IPS-20b (cell line): ENCODE measurements around the gene SPRYD3.
A peak's percentile ranks its signal among the peaks of the same experiment; 100 is the strongest.

Experiments used
- H3K27ac ChIP-seq: one replicate; pipeline ENCODE4 v1.5.1; 2013; ENCODE audit warnings: low read length
- H3K27me3 ChIP-seq: 2 replicates; pipeline ENCODE4 v1.6.1; 2013; ENCODE audit warnings: mild to moderate bottlenecking, low read length, inconsistent platforms; ENCODE audit not compliant: insufficient read depth
- H3K36me3 ChIP-seq: 2 replicates; pipeline ENCODE4 v1.6.1; 2013; ENCODE audit warnings: low read depth, mild to moderate bottlenecking, inconsistent platforms, low read length, moderate library complexity; ENCODE audit not compliant: insufficient read depth
- H3K4me1 ChIP-seq: 2 replicates; pipeline ENCODE4 v1.6.1; 2013; ENCODE audit warnings: mild to moderate bottlenecking, control low read depth, inconsistent platforms, low read length, moderate library complexity; ENCODE audit not compliant: insufficient read depth
- H3K4me3 ChIP-seq: 2 replicates; pipeline ENCODE4 v1.5.1; 2013; ENCODE audit warnings: mild to moderate bottlenecking, low read length, inconsistent platforms
- H3K9ac ChIP-seq: 2 replicates; pipeline ENCODE4 v1.6.1; 2013; ENCODE audit warnings: low read depth, mild to moderate bottlenecking, inconsistent platforms, low read length, moderate library complexity
- H3K9me3 ChIP-seq: 2 replicates; pipeline ENCODE4 v1.6.1; 2013; ENCODE audit warnings: mild to moderate bottlenecking, low read depth, low read length, inconsistent platforms; ENCODE audit not compliant: insufficient read depth

SPRYD3 gene

GRCh38 chr12:53091756-53092155, 12.6 kb upstream of the SPRYD3 start:
- no peak overlapping the region for H3K9ac ChIP-seq
- no peak overlapping the region for H3K27ac ChIP-seq
- H3K27me3 ChIP-seq, result peaks cover 30% of the 10 kb centered on the region
- H3K9me3 ChIP-seq, result no peaks in the 10 kb centered on the region
- H3K4me3 ChIP-seq, result no peak overlapping the region
- H3K4me1 ChIP-seq, result peaks cover 5% of the 10 kb centered on the region; the same call in 1 of the 2 replicates
- no peaks in the 10 kb centered on the region for H3K36me3 ChIP-seq

- H3K9ac ChIP-seq, result no peak overlapping the region
- no peaks in the 10 kb centered on the region for H3K9me3 ChIP-seq
- no peak overlapping the region for H3K27ac ChIP-seq
- H3K4me1 ChIP-seq, result no peaks in the 10 kb centered on the region
- H3K27me3 ChIP-seq, result peaks cover 27% of the 10 kb centered on the region
- H3K36me3 ChIP-seq, result no peaks in the 10 kb centered on the region
- H3K4me3 ChIP-seq, result no peak overlapping the region
Measured at GRCh38 chr12:53090554-53090953, 11.4 kb upstream of the SPRYD3 start.

GRCh38 chr12:53090105-53090504, 10.9 kb upstream of the SPRYD3 start:
- no peaks in the 10 kb centered on the region for H3K4me1 ChIP-seq
- H3K27ac ChIP-seq, result no peak overlapping the region
- no peak overlapping the region for H3K4me3 ChIP-seq
- H3K36me3 ChIP-seq, result no peaks in the 10 kb centered on the region
- no peaks in the 10 kb centered on the region for H3K9me3 ChIP-seq
- H3K27me3 ChIP-seq, result peaks cover 23% of the 10 kb centered on the region
- H3K9ac ChIP-seq, result no peak overlapping the region

DNA sequence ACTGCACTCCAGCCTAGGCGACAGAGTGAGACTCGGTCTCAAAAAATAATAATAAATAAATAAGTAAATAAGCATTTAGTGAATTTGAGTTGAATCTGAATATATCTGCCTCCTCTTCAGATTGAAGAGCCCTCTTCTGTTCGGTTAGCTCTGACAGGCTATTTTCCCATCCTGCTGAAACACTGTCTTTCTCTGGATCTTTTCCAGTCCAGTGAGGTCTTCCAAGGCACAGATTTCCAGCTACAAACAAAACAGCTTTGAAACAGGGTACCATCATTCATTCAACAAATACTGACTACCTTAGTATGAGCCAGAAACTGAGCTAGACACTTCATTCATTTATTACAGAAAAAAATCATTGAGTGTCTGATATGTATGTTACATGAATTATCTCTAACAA, 7.2 kb upstream of the SPRYD3 start:
- H3K4me1 ChIP-seq, result no peaks in the 10 kb centered on the region
- peaks cover 21% of the 10 kb centered on the region for H3K27me3 ChIP-seq
- no peaks in the 10 kb centered on the region for H3K9me3 ChIP-seq
- no peak overlapping the region for H3K4me3 ChIP-seq
- H3K36me3 ChIP-seq, result no peaks in the 10 kb centered on the region
- H3K27ac ChIP-seq, result no peak overlapping the region
- H3K9ac ChIP-seq, result no peak overlapping the region

DNA sequence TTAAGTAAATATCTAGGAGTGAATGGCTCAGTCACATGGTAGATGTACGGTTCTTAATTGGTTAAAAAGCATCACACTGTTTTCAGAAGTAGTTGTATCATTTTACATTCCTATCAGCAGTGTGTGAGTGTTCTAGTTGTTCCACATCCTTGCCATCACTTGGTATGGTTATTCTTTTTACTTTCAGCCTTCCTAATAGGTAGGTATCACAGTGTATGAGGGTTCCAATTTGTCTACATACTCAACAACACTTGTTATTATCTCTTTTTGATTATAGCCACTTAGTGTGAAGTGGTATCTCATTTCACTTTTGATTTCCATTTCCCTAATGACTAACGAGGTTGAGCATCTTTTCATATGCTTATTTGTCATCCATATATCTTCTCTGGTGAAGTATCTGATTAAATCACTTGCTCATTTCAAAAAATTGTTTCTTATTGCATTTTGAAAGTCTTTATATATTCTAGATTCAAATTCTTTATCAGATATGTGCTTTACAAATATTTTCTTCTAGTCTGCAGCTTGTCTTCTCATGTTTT, 3.5 kb upstream of the SPRYD3 start:
- Histone ChIP-seq H3K9me3 (no peaks in the 10 kb centered on the region), H3K4me3 (no peak overlapping the region), H3K9ac (no peak overlapping the region), H3K27ac (no peak overlapping the region), H3K36me3 (no peaks in the 10 kb centered on the region), H3K4me1 (no peaks in the 10 kb centered on the region), H3K27me3 (peaks cover 26% of the 10 kb centered on the region)

DNA sequence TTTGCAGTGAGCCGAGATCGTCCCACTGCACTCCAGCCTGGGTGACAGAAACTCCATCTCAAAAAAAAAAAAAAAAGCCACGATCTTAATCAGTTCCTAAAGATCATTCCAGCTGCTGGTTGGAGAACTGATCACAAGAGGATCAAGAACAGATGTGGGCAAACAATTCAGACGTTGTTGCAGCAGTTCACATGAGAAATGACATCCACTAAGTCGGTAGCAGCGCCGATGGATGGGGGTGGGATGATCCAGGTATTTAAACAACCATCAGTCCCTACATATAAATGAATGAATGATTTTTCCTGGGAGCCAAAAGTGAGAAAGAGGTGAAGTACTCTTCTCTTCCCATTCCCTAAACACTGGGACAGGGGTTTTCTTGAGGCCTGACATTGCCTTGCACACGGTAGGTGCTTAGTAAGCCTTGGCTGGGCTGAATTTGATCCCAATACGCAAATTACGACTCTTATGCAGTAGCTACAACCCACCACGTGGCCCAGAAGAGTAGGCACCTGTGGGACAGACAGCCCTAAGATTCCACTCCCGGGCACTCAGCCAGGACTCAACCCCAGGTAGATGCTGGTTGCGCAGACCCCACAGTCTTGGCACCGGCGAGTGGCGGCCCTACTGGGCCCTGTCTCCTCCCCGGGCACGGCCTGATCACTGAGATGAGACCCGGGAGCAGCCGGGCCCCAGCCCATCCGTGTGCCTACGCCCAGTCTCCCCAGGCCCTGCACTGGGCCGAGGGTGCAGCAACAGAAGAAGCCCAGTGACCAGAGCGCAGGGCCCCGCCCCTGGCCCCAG, 565 bp downstream of the SPRYD3 start:
- Histone ChIP-seq H3K4me1 (no peaks in the 10 kb centered on the region), H3K27ac (no peak overlapping the region), H3K4me3 (peak overlapping the region; percentile 67), H3K9me3 (no peaks in the 10 kb centered on the region), H3K36me3 (no peaks in the 10 kb centered on the region; the same call in 1 of the 2 replicates), H3K9ac (peak overlapping the region; percentile 75; the same call in 1 of the 2 replicates), H3K27me3 (peaks cover 18% of the 10 kb centered on the region)

GRCh38 chr12:53077030-53077429, 2.2 kb downstream of the SPRYD3 start:
- H3K27me3 ChIP-seq, result peaks cover 18% of the 10 kb centered on the region
- H3K4me3 ChIP-seq, result no peak overlapping the region
- no peak overlapping the region for H3K27ac ChIP-seq
- H3K9me3 ChIP-seq, result no peaks in the 10 kb centered on the region
- no peak overlapping the region for H3K9ac ChIP-seq
- no peaks in the 10 kb centered on the region; the same call in 1 of the 2 replicates for H3K36me3 ChIP-seq
- H3K4me1 ChIP-seq, result peaks cover 7% of the 10 kb centered on the region; the same call in 1 of the 2 replicates

GRCh38 chr12:53076461-53076860, 2.7 kb downstream of the SPRYD3 start:
- H3K9me3 ChIP-seq, result no peaks in the 10 kb centered on the region
- no peak overlapping the region for H3K27ac ChIP-seq
- H3K36me3 ChIP-seq, result no peaks in the 10 kb centered on the region; the same call in 1 of the 2 replicates
- H3K9ac ChIP-seq, result no peak overlapping the region
- no peak overlapping the region for H3K4me3 ChIP-seq
- H3K4me1 ChIP-seq, result peaks cover 8% of the 10 kb centered on the region; the same call in 1 of the 2 replicates
- H3K27me3 ChIP-seq, result peaks cover 13% of the 10 kb centered on the region

GRCh38 chr12:53074999-53075370, 4.2 kb downstream of the SPRYD3 start:
- Histone ChIP-seq H3K4me3 (no peak overlapping the region), H3K36me3 (no peaks in the 10 kb centered on the region; the same call in 1 of the 2 replicates), H3K9ac (no peak overlapping the region), H3K4me1 (peaks cover 8% of the 10 kb centered on the region; the same call in 1 of the 2 replicates), H3K9me3 (no peaks in the 10 kb centered on the region), H3K27me3 (no peaks in the 10 kb centered on the region), H3K27ac (no peak overlapping the region)

DNA sequence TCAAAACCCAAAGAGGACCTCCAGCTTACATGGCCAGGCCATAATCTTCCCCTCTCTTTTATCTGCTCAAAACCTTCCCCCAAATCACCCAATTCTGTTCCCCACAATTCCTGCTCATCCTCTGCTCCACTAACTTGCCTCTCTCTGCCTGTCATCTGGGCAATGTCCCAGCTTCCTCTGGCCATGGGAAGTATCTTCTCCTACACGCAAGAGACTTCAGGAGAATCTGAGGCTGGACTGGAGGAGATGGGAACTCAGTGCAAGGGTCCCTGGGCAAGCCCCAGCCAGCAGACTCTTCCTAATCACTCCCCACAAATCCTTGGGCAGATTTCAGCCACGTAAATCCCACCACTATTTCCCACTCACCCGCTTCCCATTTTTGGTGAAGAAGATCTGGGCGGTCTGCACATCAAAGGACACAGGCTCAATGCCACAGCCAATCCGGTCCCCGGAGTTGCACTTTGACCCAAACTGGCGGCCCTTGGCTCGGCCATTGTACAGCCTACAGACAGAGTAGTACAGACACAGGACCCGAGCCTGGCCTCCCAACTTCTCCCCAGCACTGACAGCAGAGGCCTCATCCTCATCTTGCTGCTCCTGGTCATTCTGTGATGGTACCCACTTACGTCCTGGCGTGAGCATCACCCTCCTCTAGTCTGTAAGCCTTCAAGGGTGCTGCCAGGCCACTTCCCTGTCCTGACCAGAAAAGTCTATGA, 4.7 kb downstream of the SPRYD3 start:
- no peaks in the 10 kb centered on the region for H3K9me3 ChIP-seq
- no peak overlapping the region for H3K27ac ChIP-seq
- H3K9ac ChIP-seq, result no peak overlapping the region
- H3K4me3 ChIP-seq, result no peak overlapping the region
- no peaks in the 10 kb centered on the region; the same call in 1 of the 2 replicates for H3K36me3 ChIP-seq
- peaks cover 8% of the 10 kb centered on the region; the same call in 1 of the 2 replicates for H3K4me1 ChIP-seq
- no peaks in the 10 kb centered on the region for H3K27me3 ChIP-seq

DNA sequence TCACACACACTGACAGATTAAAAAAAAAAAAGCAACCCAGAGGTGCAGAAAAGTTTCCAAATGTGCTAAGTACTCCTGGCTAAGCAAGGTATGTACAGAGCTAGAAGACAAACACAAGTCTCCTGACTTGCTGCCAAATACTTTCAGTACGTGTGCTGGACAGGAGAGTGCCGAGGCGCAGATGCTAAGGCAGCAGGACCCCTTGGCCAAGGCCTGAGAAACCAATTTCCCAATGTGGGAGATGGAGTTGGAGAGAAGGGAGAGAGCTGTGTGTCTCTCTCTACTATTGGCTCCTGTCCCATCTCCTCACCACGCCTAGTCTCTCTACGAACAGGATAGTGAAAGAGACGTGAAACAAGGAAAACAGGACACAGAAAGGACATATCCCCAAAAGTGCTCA, 5.3 kb downstream of the SPRYD3 start:
- H3K9ac ChIP-seq, result no peak overlapping the region
- H3K36me3 ChIP-seq, result no peaks in the 10 kb centered on the region; the same call in 1 of the 2 replicates
- H3K4me3 ChIP-seq, result no peak overlapping the region
- no peaks in the 10 kb centered on the region for H3K27me3 ChIP-seq
- no peak overlapping the region for H3K27ac ChIP-seq
- H3K9me3 ChIP-seq, result no peaks in the 10 kb centered on the region
- H3K4me1 ChIP-seq, result peaks cover 8% of the 10 kb centered on the region; the same call in 1 of the 2 replicates
